ENCODE data around the gene MACROD2.

Gene MACROD2

GRCh38 chr20:14470231-14470899, 475.0 kb downstream of the MACROD2 start:
- no peak for DNase-seq (ENCODE audit: low spot score)

DNA sequence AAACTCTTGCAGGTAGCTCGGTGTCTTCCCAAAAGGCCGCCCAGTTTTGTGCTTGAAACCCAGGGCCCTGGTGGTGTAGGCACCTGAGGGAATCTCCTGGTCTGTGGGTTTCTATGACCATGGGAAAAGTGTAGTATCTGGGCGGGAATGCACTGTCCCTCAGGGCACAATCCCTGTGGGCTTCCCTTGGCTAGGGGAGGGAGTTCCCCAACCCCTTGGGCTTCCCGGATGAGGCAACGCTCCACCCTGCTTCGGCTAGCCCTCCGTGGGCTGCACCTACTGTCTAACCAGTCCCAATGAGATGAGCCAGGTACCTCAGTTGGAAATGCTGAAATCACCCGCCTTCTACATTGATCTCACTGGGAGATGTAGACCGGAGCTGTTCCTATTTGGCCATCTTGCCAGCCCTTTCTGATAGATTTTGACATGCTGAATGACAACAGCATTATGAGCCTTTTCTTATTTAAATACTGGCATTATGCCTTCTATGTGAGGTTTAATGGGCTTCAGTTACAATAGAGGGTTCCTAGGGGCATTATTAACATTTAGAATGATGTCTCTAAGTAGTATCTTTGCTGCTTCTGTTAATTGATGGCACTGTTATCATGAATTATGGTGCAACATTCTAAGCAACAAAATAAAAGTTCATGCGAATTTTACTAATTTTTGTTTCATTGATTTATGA, 475.8 kb downstream of the MACROD2 start:
- no peak for DNase-seq (ENCODE audit: low spot score)

DNA sequence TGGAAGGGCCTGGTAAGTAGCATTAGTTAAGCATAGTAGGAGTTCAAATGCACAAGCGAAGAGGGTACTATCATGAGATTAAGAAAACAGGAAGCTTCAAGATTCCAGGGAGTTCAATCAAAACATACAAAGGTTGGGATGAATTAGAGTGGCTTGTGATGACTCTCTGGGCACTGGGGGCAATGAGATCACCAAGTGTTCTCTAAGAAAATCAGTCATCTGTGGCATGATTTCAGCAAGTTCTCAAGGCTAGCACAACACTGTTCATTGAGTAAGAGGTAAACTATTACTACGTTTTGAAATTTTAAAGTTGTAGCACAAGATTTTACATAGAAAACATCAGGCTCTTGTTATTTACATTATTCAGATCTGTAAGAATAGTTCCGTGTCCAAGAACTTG, 481.8 kb downstream of the MACROD2 start:
- DNase-seq (ENCODE audit: low spot score) = no peak

DNA sequence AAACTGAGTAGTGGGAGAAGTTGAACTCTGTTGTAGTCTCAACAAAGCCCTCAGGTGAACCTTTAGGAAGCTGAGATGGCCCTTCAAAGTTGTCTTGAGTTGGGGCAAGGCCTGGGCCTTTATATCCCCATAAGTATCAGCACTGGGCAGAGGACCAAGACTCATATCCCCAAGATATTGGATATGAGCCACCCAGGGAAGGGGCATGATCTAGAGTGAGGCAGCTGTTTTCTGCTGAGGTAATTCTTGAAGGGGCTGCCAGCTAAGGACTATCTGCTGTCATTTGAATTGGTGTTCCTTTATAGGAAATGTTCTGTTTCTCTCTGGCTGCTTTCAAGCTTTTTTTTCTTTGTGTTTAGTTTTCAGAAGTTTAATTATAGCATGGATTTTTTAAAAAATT, 482.8 kb downstream of the MACROD2 start:
- no peak for DNase-seq (ENCODE audit: low spot score)

DNA sequence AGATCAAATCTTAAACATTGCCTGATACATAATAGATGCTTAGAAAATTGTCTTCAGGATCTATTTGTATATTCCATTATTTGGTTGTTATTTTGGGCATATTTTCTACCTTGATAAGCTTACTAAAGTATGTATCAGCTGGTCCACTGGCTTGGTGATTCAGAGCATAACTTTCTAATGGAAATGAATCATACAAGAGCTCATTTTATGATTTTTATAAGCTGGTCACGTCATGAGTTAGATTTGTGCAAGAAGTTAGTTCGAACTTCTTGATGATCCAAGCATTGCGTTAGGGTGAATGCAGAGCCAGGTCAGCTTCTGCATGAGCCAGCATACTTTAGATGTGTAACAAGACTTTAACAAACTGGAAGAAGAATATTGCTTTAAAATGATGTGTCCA, 486.5 kb downstream of the MACROD2 start:
- DNase-seq (ENCODE audit: low spot score) = no peak

GRCh38 chr20:14488212-14488611, 492.9 kb downstream of the MACROD2 start:
- DNase-seq (ENCODE audit: low spot score) = no peak

DNA sequence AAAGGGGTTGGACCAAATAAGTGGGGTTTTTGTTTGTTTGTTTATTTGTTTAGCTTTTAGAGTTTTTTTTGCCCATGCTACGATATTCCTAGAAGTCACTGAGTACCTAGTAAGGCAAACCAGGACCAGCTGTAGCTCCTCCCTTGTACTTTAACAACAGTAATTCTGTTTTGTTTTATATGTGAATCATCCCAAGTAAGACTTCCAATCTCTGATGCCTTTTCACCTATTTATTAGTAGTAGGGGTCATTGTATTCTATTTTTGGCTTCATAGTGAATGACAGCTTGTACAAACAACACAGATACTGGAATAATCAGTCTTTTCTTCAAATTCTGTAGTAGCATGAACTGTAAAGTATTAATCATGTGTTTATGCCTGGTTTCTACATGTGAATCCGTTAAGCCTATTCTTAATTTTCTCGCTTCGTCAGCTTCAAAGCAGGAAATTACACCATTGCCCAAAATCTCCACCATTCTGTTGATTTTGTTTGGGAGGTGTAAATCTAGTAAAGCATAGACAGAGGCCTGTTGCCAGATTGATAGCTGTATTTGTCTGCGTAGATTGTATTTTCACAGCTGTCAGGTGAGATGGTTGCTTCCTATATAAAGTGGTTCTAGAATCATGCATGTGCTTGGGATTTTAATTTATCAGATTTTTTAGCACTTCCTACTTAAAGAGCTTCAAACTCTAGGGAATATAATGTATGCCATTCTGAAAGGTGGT, 493.6 kb downstream of the MACROD2 start:
- DNase-seq (ENCODE audit: low spot score) = no peak

GRCh38 chr20:14489544-14489943, 494.2 kb downstream of the MACROD2 start:
- no peak for DNase-seq (ENCODE audit: low spot score)

GRCh38 chr20:14491436-14491835, 496.1 kb downstream of the MACROD2 start:
- DNase-seq (ENCODE audit: low spot score) = no peak

GRCh38 chr20:14493408-14493807, 498.1 kb downstream of the MACROD2 start:
- no peak for DNase-seq (ENCODE audit: low spot score)

- no peak for DNase-seq (ENCODE audit: low spot score)
These were observed 499.0 kb downstream of the MACROD2 start for GRCh38 chr20:14494355-14494754.

DNA sequence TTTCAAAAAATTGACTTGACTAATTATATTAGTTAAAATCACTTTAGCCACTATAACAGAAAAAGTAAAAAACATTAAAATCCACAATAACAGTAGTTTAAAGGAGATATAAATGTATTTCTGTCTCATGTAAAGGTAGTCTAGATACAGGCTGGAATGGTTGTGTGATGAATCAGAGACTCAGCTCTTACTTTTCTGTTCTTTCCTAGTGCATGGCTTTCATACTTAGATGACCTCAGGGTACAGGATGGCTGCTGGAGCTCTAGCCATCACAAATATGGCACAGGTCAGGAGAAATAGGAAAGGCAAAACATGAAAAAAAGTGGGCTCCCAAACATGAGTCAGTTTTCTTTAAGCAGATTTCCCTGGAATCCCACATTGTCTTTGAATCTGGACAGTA, 499.8 kb downstream of the MACROD2 start:
- DNase-seq (ENCODE audit: low spot score) = no peak

GRCh38 chr20:14497004-14497403, 501.7 kb downstream of the MACROD2 start:
- no peak for DNase-seq (ENCODE audit: low spot score)

- DNase-seq (ENCODE audit: low spot score) = no peak
These were observed 503.5 kb downstream of the MACROD2 start for GRCh38 chr20:14498772-14499171.

DNA sequence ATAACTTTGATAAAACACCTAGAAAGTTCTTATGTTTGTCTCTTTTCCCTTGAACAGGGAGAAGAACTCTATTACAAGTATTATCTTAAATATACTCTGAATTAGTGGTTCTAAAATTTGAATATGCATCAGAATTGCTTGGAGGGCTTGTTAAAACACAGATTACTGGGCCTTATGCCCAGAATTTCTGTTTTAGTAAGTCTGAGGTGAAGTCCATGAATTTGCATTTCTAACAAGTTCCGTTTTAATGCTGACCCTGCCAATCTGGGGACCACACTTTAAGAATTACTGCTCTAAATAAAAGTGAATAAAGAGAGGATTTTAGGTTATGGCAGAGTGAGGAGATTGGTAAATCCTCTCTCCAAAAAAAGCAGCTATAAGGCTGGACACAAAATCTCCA, 510.2 kb downstream of the MACROD2 start:
- no peak for DNase-seq (ENCODE audit: low spot score)

DNA sequence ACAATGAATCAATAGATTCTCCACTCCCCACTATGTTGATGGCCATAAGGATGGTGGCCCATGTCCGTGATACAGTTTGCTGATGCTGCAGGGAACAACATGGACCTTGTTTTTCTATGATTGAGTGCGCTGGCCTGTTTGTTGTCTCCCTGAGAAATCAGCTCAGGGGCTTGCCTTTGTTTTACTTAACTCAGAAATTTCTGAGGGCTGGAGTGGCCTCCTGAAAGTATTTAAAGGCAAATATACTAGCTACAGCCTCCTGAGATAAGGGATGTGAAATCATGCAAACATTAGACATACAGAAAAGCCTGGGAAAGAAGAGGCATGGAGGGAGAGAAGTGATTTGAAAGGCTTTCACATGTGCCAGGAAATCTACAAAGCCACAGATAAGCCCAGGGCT, 512.4 kb downstream of the MACROD2 start:
- no peak for DNase-seq (ENCODE audit: low spot score)

- DNase-seq (ENCODE audit: low spot score) = no peak
These were observed 515.0 kb downstream of the MACROD2 start for GRCh38 chr20:14510341-14510740.

DNA sequence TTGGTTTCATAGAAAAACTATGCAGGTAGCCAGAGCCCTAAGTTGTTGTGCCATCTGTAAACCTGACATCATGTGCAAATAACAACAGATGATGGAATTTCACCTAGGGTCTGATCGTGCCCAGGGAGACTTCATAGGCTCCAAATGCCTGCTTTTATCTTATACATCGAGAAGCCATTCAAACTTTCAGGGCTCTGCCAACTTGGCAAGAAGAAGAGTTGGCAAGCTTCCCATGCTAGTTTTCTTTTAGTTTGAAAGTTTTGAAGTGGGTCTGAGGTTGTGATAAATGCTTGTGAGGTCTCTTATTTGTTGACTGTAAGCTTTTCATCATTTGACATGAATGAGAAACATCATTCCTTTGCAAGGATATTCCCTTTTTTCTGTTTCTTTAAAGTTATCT, 517.5 kb downstream of the MACROD2 start:
- DNase-seq (ENCODE audit: low spot score) = no peak

GRCh38 chr20:14518648-14519047, 523.3 kb downstream of the MACROD2 start:
- no peak for DNase-seq (ENCODE audit: low spot score)

DNA sequence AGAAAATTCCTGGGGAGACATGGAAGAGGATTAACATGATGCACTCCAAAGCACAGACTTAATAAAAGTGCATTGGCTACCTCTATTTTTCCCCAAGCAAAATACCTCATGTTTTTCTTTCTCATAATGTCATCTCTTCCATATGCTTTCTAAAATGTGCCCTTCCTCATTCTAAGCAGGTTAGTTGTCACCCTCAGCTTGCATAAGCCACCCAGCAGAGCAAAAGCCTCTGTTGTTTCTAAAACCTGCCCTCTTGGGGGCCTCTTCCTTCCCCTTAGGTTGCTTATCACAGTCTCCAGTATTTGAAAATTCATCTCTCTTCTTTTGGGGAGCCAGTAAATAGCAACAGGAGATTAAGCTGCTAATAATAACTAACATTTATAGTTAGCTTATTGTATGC, 525.7 kb downstream of the MACROD2 start:
- no peak for DNase-seq (ENCODE audit: low spot score)

- no peak for DNase-seq (ENCODE audit: low spot score)
These were observed 526.1 kb downstream of the MACROD2 start for GRCh38 chr20:14521436-14521835.

- no peak for DNase-seq (ENCODE audit: low spot score)
These were observed 527.3 kb downstream of the MACROD2 start for GRCh38 chr20:14522595-14522994.

DNA sequence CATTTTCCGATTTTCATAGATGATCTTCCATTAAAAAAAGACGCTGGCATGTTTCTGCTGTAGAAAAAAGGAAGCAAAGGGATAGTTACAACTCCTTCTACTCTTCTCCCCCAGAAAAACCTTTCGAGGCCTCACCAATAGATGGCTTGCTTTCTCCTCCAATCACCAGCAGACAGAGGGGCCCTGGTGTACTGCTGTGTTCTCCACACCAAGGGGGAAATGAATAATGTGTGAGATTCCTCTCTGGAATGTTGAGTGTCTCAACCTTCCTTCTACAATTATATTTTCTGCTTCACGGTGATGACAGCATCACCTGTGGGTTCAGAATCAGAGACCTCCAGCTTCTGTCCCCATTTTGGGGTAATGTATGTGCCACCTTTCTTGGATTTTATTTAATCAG, 527.8 kb downstream of the MACROD2 start:
- DNase-seq (ENCODE audit: low spot score) = no peak

Measured in germinal center (tissue), 1 donor.